Esophagus muscularis mucosa (tissue), 3 donors: ENCODE results near the gene ACTL8.

Experiments
- CTCF ChIP-seq, 3 experiments: fragments of 200-600 bp in 2 of 3; fragments of 450-650 bp in 1 of 3; sonication (generic) in 2 of 3; IDR thresholded peaks; one replicate each; pipeline ENCODE4 v1.5.1; 2017 to 2019; ENCODE audit warnings: antibody characterized with exemption in 3 of 3, mild to moderate bottlenecking in 2 of 3, moderate library complexity in 1 of 3
- POLR2A ChIP-seq: fragments of 450-650 bp; IDR thresholded peaks from one replicate; pipeline ENCODE4 v1.6.1; 2017; ENCODE audit warnings: antibody characterized with exemption, moderate library complexity, mild to moderate bottlenecking, low read depth
- POLR2AphosphoS5 ChIP-seq, 2 donors: sonication (generic); formaldehyde crosslinking; IDR thresholded peaks; one replicate each; pipeline ENCODE4 v1.6.1; 2017; ENCODE audit warnings: antibody characterized with exemption in 2 of 2

- TF ChIP-seq CTCF (IDR thresholded peaks at IDR 0.05) (no peak), POLR2AphosphoS5 (IDR thresholded peaks at IDR 0.05) (no peak), POLR2A (no peak)
Observed at GRCh38 chr1:17743008-17743647, 12.0 kb upstream of the ACTL8 start.
